ENCODE measurements around the gene KRT71. TPM values are rescaled to one million over a fixed set of nuclear protein-coding genes. Genes with fewer than 3 reads are reported as not detected.

Gene KRT71
- total RNA-seq, 1 experiment from 2014 or later: not detected

GRCh38 chr12:52559979-52560378, 7.0 kb upstream of the KRT71 start:
- no TSS peak for BruUV-seq (replicated peaks)
- Histone ChIP-seq H3K27ac (no peak overlapping the region), H3F3A (ENCODE audit: insufficient read depth, low read depth) (no peaks in the 10 kb centered on the region), H3K9me2 (ENCODE audit: insufficient read depth) (no peaks in the 10 kb centered on the region), H4K20me1 (ENCODE audit: insufficient read depth) (no peaks in the 10 kb centered on the region), H3K79me2 (ENCODE audit: low read depth) (no peaks in the 10 kb centered on the region), H2AFZ (no peak overlapping the region), H3K4me1 (replicated peaks; ENCODE audit: insufficient read depth) (no peaks in the 10 kb centered on the region), H3K4me3 (no peak overlapping the region), H3K9me3 (ENCODE audit: insufficient read depth, low read depth) (no peaks in the 10 kb centered on the region), H3K27me3 (ENCODE audit: insufficient read depth, low read depth) (no peaks in the 10 kb centered on the region; the same call in 1 of the 2 replicates), H3K4me2 (no peak overlapping the region), H3K36me3 (ENCODE audit: low read depth) (no peaks in the 10 kb centered on the region)
- intact Hi-C loops (cut with micrococcal nuclease; ENCODE audit: unreplicated experiment): no loop called here
- TF ChIP-seq CTCF (conservative IDR thresholded peaks at IDR 0.05) (no peak), EZH2 (IDR thresholded peaks at IDR 0.05; ENCODE audit: low read depth) (no peak)
- POLR2A ChIA-PET (ENCODE audit: unreplicated experiment): no interaction called here
- DNase-seq: no peak
- CTCF ChIA-PET: no interaction called here

GRCh38 chr12:52558781-52559445, 6.0 kb upstream of the KRT71 start:
- no peaks in the 10 kb centered on the region for H3K36me3 ChIP-seq (ENCODE audit: low read depth)
- no peaks in the 10 kb centered on the region for H3K4me1 ChIP-seq (replicated peaks; ENCODE audit: insufficient read depth)
- H3K27me3 ChIP-seq (ENCODE audit: insufficient read depth, low read depth): no peaks in the 10 kb centered on the region; the same call in 1 of the 2 replicates
- no peaks in the 10 kb centered on the region for H4K20me1 ChIP-seq (ENCODE audit: insufficient read depth)
- H2AFZ ChIP-seq: no peak overlapping the region
- H3K4me2 ChIP-seq: no peak overlapping the region
- TF ChIP-seq CTCF (conservative IDR thresholded peaks at IDR 0.05): no peak
- TF ChIP-seq EZH2 (IDR thresholded peaks at IDR 0.05; ENCODE audit: low read depth): no peak
- no peaks in the 10 kb centered on the region for H3F3A ChIP-seq (ENCODE audit: insufficient read depth, low read depth)
- DNase-seq: no peak
- no peaks in the 10 kb centered on the region for H3K9me3 ChIP-seq (ENCODE audit: insufficient read depth, low read depth)
- POLR2A ChIA-PET (ENCODE audit: unreplicated experiment): no interaction called here
- H3K4me3 ChIP-seq: no peak overlapping the region
- intact Hi-C loops (cut with micrococcal nuclease; ENCODE audit: unreplicated experiment): no loop called here
- CTCF ChIA-PET: no interaction called here
- H3K79me2 ChIP-seq (ENCODE audit: low read depth): no peaks in the 10 kb centered on the region
- no peak overlapping the region for H3K27ac ChIP-seq
- H3K9me2 ChIP-seq (ENCODE audit: insufficient read depth): no peaks in the 10 kb centered on the region
- no TSS peak for BruUV-seq (replicated peaks)

GRCh38 chr12:52557476-52557875, 4.5 kb upstream of the KRT71 start:
- CTCF ChIA-PET: no interaction called here
- Histone ChIP-seq H3K27ac (no peak overlapping the region), H3K4me3 (no peak overlapping the region), H3K9me2 (ENCODE audit: insufficient read depth) (no peaks in the 10 kb centered on the region), H3K27me3 (ENCODE audit: insufficient read depth, low read depth) (no peaks in the 10 kb centered on the region; the same call in 1 of the 2 replicates), H2AFZ (no peak overlapping the region), H3K36me3 (ENCODE audit: low read depth) (no peaks in the 10 kb centered on the region), H3K4me1 (replicated peaks; ENCODE audit: insufficient read depth) (no peaks in the 10 kb centered on the region), H4K20me1 (ENCODE audit: insufficient read depth) (no peaks in the 10 kb centered on the region), H3K9me3 (ENCODE audit: insufficient read depth, low read depth) (no peaks in the 10 kb centered on the region), H3F3A (ENCODE audit: insufficient read depth, low read depth) (no peaks in the 10 kb centered on the region), H3K4me2 (no peak overlapping the region), H3K79me2 (ENCODE audit: low read depth) (no peaks in the 10 kb centered on the region)
- no TSS peak for BruUV-seq (replicated peaks)
- no peak for DNase-seq
- POLR2A ChIA-PET (ENCODE audit: unreplicated experiment): no interaction called here
- intact Hi-C loops (cut with micrococcal nuclease; ENCODE audit: unreplicated experiment): no loop called here
- no peak for TF ChIP-seq EZH2 (IDR thresholded peaks at IDR 0.05; ENCODE audit: low read depth)
- no peak for TF ChIP-seq CTCF (conservative IDR thresholded peaks at IDR 0.05)
